Astrocyte (in vitro differentiated cells and primary cell): ENCODE results near the gene SLC13A1.

Source experiments
- EZH2 ChIP-seq: IDR thresholded peaks from 2 replicates; pipeline ENCODE4 v1.6.1; 2012; ENCODE audit warnings: mild to moderate bottlenecking, low read length, inconsistent platforms; ENCODE audit not compliant: insufficient read depth
- TF ChIP-seq, protein P1 (sequence below): IDR thresholded peaks from 2 replicates; pipeline ENCODE4 v1.5.1; 2011; ENCODE audit warnings: low read depth, mild to moderate bottlenecking, inconsistent platforms, low read length, moderate library complexity; ENCODE audit not compliant: insufficient read depth

DNA sequence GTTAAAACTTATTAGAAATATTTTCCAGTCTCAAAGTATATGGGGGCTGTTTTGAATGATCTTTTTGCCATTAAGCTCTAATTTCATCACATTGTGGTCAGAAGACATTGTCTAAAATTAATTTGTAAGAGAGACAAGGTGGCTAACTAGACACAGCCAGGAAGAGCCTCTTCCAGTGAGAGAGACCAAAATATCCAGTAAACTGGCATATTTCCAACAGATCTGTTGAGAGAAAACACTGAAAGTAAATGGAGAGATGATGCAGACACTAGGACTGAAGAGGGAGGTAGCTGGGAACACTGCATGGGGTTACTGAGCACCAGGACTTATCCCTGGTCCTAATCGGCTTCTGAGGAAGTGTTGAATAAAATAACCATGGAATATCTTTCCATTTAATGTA is 102.8 kb downstream of the SLC13A1 start:
- TF ChIP-seq, protein P1, sequence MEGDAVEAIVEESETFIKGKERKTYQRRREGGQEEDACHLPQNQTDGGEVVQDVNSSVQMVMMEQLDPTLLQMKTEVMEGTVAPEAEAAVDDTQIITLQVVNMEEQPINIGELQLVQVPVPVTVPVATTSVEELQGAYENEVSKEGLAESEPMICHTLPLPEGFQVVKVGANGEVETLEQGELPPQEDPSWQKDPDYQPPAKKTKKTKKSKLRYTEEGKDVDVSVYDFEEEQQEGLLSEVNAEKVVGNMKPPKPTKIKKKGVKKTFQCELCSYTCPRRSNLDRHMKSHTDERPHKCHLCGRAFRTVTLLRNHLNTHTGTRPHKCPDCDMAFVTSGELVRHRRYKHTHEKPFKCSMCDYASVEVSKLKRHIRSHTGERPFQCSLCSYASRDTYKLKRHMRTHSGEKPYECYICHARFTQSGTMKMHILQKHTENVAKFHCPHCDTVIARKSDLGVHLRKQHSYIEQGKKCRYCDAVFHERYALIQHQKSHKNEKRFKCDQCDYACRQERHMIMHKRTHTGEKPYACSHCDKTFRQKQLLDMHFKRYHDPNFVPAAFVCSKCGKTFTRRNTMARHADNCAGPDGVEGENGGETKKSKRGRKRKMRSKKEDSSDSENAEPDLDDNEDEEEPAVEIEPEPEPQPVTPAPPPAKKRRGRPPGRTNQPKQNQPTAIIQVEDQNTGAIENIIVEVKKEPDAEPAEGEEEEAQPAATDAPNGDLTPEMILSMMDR, result no peak
- no peak for TF ChIP-seq EZH2
